Sciatic nerve (tissue), 2 donors: ENCODE measurements around the gene TAB3. TPM values are rescaled to one million over a fixed set of nuclear protein-coding genes. Genes with fewer than 3 reads are reported as not detected.

Source experiments
- ATAC-seq: fragments of 200-7000 bp; cut with Tn5 transposase; one replicate; pipeline ENCODE4 v1.9.1; 2020; ENCODE audit warnings: mild to moderate bottlenecking, moderate library complexity
- DNase-seq: peaks from one replicate; pipeline ENCODE4 v3.0.0-alpha.2; 2020; ENCODE audit warnings: low spot score
- intact Hi-C: fragments of 100-400 bp; cut with DNase I; formaldehyde crosslinking; loops from one replicate; pipeline ENCODE4 v1.14.2; 2022
- total RNA-seq: library from RNA; stranded (reverse); fragmentation: NEBNext Ultra II Directional; extraction: Animal tissue kit (Norgen Biotek cat#: 25700); gene quantifications from one replicate; pipeline ENCODE4 v1.2.1, GENCODE V29; 2021
- donor health status: DM: no; HTN: no; CAD: no.
- donor health status: DM: no; HTN: no; CAD: no.

The TAB3 gene, protein sequence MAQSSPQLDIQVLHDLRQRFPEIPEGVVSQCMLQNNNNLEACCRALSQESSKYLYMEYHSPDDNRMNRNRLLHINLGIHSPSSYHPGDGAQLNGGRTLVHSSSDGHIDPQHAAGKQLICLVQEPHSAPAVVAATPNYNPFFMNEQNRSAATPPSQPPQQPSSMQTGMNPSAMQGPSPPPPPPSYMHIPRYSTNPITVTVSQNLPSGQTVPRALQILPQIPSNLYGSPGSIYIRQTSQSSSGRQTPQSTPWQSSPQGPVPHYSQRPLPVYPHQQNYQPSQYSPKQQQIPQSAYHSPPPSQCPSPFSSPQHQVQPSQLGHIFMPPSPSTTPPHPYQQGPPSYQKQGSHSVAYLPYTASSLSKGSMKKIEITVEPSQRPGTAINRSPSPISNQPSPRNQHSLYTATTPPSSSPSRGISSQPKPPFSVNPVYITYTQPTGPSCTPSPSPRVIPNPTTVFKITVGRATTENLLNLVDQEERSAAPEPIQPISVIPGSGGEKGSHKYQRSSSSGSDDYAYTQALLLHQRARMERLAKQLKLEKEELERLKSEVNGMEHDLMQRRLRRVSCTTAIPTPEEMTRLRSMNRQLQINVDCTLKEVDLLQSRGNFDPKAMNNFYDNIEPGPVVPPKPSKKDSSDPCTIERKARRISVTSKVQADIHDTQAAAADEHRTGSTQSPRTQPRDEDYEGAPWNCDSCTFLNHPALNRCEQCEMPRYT
- total RNA-seq, result 21.5 TPM

DNA sequence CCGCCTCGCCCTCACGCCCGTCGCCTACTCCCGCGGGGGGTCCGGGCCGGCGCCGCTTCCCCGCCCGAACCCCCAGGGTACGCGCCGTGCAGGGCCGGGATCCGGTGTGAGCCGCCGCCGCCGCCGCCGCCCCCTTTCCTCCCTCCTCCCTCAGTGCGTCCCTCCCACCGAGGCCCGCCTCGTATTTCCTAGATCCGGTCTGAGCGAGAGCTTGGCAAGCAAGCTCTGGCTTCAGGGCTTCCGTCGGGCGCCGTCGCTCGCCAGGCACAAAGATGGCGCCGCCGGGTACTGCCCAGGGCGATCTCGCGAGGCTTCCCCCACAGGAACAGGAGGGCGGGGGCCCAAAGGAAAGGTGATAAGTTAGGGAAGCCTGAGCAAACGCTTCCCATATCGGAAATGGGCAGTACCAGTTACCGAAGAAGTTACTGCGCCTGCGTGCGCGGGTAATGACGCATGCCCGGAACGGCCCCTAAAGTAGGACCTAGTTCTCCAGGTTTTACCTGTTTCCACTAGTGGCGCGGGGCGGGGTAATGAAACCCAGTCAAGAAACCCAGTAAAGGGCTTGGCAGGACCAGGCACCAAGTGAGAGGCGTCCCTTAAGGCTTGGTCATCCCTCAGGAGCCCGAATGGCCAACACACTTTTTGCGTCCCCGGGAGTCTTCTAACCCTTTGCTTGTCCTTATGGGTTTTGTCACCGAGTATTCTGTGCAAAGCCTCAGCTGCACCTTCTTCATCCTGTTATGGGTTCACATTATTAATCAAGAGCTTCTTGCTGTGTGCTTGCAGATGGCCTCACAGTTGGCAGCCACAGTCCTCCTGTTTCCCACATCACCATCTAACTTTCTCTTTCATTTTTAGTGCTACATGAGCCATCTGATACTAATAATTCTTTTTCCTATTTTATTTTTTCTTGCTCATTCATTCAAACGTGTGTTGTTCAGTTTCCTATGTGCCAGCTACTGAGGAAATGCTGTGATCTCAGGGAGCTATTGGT is at the start of gene TAB3:
TAB3 (minus strand) TSS at position 108 of the 994 bp plus-strand sequence. CDS start 29,666 bp downstream, outside the sequence.
- DNase-seq (peak; percentile 93), ATAC-seq (peak; percentile 99)
- intact Hi-C loops, result no loop called here

DNA sequence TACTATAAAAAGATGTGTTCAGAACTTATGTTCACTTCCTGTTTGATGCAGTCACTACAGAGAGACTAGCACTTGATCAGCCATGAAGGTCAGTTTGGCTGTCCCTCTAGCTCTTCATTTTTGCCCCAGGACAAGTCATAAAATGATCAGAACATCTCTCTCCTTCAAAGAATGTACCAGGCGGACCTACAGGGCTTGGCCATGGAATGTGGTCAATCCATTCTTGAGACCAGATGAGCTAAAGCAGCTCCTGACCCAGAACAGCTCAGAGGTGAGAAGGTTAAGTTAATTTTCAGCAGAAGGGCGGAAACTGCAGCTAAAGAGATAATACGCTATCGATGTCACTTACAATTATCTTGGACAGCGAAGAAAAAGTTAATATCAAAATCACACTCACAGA is 49.2 kb upstream of the TAB3 start:
- intact Hi-C loops, result no loop called here
- DNase-seq (no peak), ATAC-seq (no peak)

DNA sequence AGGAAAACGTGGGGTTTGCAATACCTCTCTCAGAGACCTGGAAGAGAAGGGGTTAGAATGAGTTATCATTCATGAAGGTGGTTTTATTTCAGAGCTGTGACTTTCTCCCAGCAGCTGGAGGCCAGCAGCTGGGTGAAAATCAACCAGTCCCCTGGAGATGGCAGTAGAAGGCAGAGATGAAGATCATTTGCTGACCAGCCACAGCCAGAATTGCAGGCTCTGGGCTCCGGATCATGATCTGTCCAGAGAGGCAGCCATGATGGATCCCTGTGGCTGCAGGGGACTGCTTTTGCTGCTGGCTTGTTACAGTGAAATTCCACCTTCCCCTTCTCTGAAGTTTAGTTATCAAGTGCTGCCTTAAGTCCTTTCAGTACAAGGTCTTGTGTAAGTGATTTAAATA is 46.9 kb upstream of the TAB3 start:
- no peak for ATAC-seq
- no peak for DNase-seq
- intact Hi-C loops, result no loop called here

DNA sequence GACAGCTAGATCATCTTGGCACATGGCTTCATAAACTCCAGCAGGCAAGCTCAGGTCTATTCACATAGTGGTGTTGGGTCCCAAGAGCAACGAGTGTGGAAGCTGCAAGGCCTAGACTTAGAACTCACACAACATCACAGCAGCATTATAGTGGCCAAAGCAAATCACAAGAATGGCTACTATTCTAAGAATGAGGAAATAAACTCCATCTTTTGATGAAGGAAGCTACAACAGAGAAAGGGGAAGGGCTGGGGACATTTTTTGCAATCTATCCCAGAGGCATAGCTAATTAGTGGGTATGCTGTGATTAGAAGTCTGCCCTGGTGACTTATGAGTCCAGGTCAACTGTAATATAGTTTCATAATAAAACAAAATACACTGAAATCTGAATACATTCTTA is 42.9 kb upstream of the TAB3 start:
- no peak for ATAC-seq
- intact Hi-C loops, result no loop called here
- DNase-seq, result no peak

DNA sequence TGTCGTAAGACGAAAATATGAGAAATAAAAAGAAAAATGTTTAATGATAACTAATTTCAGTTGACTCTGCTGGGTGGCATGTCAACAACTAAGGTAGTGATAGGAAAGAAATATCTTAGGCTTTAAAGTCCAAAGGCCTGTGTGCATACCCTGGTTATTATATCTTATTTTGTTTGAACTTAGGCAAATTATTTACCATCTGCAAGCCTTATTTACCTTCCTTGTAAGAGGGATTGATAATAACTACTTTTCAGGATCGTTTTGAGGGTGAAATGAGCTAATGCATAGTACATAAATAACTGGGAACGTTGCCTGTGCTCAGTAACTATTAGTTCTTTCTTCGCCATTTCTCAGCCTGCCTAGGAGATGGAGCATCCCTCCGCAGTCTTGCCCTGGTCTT is 41.6 kb upstream of the TAB3 start:
- DNase-seq (no peak), ATAC-seq (no peak)
- intact Hi-C loops, result no loop called here

DNA sequence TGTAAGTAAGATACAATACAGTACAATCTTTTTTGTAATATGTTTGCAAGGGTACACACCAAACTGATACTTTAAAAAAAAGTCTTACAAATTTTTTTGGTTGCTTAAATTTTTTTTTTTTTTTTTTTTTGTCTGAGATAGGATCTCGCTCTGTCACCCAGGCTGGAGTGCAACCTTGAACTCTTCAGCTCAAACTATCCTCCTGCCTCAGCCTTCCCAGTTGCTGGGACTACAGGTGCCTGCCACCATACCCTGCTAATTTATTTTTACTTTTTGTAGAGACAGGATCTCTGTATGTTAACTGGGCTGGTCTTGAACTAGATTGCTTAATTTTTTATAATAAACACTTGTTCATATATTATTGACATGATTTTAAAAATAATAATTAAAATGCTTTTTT is 41.1 kb upstream of the TAB3 start:
- DNase-seq, result no peak
- no peak for ATAC-seq
- intact Hi-C loops, result no loop called here

DNA sequence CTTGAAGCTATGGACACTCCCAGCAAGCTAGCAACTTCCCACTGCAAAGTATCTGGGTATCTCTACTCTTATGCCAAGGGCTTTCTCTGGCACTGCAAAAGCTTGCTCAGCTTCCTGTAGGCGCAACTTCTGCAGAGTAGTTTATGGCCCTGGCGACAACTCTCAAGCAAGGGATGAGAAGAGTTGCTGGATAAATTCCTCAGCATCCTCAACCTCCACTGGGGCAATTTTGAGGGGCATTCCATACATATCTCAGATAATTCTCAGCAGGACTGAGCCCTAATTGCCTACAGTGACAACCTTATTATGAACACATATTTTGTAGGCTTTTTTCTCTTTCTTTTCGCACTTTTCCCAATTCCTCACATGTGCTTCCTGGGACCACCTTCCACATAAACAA is 31.2 kb upstream of the TAB3 start:
- DNase-seq (no peak), ATAC-seq (no peak)
- intact Hi-C loops, result no loop called here

DNA sequence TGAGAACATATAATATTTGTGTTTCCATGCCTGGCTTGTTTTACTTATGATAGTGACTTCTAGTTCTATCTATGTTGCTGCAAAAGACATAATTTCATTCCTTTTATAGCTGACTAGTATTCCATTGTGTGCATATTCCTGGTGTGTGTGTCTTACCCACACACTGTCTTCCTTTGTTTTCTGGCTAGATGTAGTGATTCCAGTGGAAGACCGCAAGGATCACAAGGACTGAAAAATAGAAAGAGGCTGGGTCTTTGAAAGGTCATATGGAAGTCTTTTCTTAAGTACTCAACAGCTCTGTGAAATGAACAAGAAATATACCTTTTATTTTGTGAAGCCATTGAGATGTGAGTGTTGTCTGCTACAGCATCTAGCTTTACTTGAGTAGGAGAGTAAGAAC is 29.4 kb upstream of the TAB3 start:
- no peak for ATAC-seq

DNA sequence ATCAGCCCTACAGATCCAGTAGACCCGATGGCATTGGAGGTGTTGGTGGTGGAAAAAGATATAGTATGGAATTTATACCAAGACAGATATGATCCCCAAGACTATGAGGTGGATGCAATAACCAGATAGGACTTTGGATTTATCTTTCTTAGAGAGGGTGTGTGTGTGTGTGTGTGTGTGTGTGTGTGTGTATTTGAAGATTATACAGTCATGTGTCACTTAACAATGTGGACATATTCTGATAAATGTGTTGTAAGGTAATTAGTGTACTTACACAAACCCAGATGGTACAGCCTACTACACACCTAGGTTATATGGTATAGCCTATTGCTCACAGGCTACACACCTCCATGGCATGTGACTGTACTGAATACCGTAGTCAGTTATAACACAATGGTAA is 24.4 kb upstream of the TAB3 start:
- DNase-seq, result no peak

More for the DNA sequence above, 29.4 kb upstream of the TAB3 start:
- no peak for DNase-seq
- intact Hi-C loops, result no loop called here

DNA sequence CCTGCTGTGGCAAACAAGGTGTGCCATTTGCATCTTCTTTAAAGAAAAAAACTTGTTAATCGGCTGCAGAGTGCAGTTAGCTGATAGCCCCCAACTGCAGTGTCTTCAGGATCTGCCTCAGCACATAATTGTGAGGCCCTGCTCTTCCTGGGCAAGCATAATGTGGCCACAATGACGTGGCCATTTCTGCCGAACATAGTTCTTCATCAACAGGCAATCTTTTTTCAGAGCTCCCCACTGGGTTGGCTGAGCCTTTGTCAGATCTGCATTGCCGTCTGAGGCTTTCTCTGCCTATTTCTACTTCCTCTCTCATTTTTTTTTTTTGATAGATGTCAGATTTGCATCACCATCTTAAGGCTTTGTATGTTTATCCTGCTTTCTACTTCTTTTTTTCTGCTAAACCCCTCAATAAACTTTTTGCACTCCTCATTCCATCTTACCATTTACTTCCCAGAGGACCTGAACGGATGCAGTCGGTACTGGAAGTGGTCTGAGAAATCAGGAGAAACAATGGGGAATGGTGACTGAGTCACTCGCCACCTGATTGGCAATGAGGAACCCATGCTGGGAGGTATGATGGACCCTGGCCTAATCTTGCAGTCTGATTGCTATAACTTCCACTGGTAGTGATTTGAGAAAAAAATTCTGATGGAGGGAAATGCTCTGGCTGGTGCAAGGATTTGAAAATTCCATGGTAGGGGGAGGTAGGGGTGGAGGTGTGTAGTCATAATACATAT is 21.2 kb upstream of the TAB3 start:
- ATAC-seq (no peak), DNase-seq (no peak)
- intact Hi-C loops, result no loop called here

More for the DNA sequence above, 24.4 kb upstream of the TAB3 start:
- intact Hi-C loops, result no loop called here
- ATAC-seq, result no peak

DNA sequence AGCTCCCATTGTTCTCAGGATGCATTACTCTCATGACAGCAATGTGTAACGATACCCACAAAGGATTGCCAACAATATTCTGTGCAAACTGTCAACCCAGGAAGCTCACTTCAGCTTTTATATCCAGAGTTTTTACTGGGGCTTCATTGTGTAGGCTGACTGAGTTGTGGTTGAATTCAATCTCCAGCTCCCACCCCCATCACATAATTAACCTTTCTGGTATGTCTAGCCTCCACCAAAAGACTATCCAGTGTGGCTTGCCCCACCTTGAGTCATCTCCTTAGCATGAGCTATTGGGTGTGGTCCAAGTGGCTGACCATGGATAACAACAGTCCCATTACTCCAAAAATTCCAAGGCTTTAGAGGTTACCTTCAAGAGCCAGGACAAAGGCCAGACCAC is 17.7 kb upstream of the TAB3 start:
- DNase-seq (no peak), ATAC-seq (no peak)
- intact Hi-C loops, result no loop called here

DNA sequence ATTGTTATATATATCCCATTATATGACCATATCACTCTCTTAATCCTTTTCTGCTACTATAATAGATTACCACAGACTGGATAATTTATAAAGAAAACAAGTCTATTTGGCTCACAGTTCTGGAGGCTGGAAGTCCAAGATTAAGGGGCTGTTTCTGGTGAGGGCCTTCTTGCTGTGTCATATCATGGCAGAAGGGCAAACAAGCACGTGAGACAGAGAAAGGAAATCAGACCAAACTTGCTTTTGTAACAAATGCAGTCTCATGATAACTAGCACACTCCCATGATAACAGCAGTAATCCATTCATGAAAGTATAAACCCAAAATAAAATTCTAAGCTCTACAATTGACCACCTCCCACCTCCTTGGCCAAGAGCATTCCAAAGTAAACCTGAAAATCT is 16.3 kb upstream of the TAB3 start:
- intact Hi-C loops, result no loop called here
- ATAC-seq (no peak), DNase-seq (no peak)

DNA sequence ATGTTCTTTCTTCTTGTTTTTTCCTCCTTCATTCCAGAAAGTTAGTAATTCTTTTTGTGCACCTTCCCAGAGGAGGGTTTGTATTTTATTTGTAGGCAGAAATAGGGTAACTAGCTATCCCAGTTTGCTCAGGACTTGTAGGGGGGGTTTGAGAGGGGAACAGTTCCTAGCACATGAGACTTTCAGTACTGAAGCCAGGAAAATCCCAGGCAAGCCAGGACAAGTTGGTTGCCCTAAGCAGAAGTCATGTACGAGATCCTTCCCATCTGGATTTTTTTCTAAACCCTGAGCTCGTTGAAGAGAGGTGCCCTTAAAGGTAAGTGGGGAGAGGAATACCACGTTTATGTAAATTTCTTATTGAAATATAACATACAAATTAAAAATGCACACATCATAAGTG is 15.6 kb upstream of the TAB3 start:
- intact Hi-C loops, result no loop called here
- DNase-seq, result no peak
- no peak for ATAC-seq

DNA sequence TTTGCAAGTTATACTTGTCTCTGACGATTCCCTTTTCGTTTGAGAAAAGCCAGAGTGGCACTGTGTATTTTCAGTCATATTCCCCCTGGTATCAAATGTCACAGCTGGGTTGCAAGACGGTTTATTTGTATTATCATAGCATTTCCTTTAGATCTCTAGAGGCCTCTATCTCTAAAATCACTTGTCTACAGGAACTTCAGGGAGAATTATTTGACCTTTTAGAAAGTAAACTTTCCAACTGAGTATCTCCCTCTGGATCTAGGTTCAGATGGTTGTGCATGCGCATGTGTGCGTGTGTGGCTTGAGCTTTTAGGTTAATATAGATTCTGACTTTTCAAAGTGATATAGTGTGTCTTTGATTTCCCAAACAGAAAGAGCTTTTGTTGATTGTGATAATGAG is 15.1 kb upstream of the TAB3 start:
- ATAC-seq, result no peak
- no peak for DNase-seq
- intact Hi-C loops, result no loop called here

DNA sequence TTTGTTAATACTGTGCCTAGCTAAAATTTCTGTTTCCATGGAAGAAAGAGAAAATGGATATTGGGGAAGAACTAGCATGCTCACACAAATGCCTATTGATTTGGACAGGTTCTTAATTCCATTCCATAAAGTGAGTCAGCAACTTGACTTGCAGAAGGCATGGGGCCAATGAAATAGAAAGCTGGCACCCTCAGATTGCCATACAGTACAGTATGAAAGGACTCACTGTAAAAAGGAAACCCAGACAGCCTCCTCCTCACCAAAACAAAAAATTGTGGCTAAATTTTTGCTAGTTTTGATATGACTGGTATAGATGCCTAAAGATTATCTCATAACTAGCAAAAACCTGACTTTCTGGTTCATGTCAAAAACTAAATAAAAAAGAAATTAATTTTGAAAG is 11.2 kb upstream of the TAB3 start:
- DNase-seq (no peak), ATAC-seq (no peak)
- intact Hi-C loops, result no loop called here

DNA sequence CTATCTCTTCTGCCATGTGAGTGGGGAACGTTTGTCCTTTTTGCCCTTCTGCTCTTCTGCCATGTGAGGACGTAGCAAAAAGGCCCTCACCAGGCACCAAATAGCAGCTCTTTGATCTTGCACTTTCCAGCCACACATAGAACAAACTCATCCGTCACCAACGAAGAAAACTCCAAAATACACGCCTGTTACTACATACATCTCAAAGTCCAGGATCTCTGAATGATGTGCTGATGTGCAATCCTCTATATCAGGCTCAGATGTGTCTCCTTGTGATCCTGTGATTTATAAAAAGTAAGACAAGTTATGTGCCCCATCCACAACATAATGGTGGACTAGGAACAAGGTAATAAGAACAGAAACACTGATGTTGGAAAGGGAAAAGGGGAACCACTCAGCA is 9.8 kb upstream of the TAB3 start:
- DNase-seq (no peak), ATAC-seq (no peak)
- intact Hi-C loops, result no loop called here

DNA sequence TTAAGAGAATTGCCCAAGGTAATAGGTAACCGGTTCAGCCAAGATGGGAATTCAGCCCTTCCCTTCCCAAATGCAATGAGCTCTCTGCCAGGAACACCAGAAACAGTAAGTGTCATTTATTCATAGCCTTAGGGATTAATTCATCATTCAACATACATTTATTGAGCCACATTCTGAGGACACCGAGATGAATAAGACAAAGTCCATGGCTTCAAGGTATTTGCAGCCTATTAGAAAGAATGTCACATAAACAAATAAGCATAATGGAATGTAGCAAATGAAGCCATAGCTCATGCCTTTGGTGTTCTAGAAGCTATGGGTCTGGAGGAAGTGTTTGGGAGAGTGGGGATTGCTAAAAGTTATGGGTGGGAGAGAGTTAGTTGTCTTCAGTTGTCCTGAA is 6.3 kb upstream of the TAB3 start:
- no peak for ATAC-seq
- intact Hi-C loops, result no loop called here

DNA sequence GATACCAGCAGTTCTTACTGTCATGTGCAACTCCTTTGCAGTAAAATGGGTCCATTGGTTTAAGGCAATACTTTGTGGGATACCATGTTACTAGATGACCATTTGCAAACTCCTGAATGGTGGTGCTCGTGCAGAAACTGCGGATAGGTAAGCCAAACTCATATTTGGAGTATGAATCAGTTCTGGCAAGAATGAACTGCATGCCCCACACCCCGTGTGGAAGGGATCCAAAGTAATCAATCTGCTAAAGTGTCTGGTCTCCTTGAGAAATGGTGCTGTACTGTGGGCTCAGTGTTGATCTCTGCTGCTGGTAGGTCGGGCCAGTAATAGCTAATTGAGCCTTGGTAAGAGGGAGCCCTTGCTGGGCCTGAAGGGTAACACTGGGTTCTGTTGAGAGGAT is 4.2 kb upstream of the TAB3 start:
- no peak for ATAC-seq
- DNase-seq, result no peak
- intact Hi-C loops, result no loop called here

More for the DNA sequence above, 6.3 kb upstream of the TAB3 start:
- no peak for DNase-seq

DNA sequence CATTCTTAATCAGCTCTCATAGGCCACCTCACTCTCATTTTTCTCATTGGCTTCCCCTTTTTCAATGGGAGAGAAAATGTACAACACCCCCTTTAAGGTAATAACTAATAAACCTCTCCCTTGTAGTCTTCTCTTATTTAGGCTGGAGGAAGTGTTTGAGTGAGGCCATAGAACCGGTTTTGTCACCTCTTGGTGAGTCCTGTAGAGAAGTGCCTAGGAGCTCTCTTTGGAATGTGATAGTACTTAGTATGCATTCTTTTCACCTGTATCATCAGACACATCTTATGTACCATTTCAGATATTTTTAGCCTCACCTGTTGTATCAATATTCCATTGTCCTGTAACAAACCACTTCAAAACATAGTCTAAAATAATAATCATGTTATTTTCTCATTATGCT is 3.5 kb upstream of the TAB3 start:
- ATAC-seq (no peak), DNase-seq (no peak)
- intact Hi-C loops, result no loop called here
